Left lobe of liver (tissue), 2 donors: ENCODE data around the gene TP53AIP1. TPM values are rescaled to one million over a fixed set of nuclear protein-coding genes. Genes with fewer than 3 reads are reported as not detected.

ENCODE experiments used
- ATAC-seq: fragments of 200-7000 bp; cut with Tn5 transposase; one replicate; pipeline ENCODE4 v1.9.1; 2020; ENCODE audit warnings: mild to moderate bottlenecking, moderate library complexity
- DNase-seq: peaks from one replicate; pipeline ENCODE4 v3.0.0-alpha.2; 2020; ENCODE audit warnings: low spot score
- total RNA-seq: library from RNA; stranded (reverse); gene quantifications from one replicate; pipeline ENCODE4 v1.2.1, GENCODE V29; 2021
- donor health status: DM: no; HTN: no; CAD: no; lungs with moderate emphysema.
- donor health status: DM: no; HTN: yes; CAD: no.

The TP53AIP1 gene
- not detected for total RNA-seq

GRCh38 chr11:128942817-128943427 is at the start of gene TP53AIP1:
Gene TP53AIP1 (minus strand): TSS chr11:128942871. CDS start chr11:128937818, 5,053 bp downstream.
- DNase-seq (no peak), ATAC-seq (no peak)

- ATAC-seq: no peak
- DNase-seq: no peak
These were observed 45.7 kb upstream of the TP53AIP1 start for GRCh38 chr11:128988242-128988970.

GRCh38 chr11:128985880-128986279 is 43.2 kb upstream of the TP53AIP1 start:
- ATAC-seq: no peak
- no peak for DNase-seq

- ATAC-seq (no peak), DNase-seq (no peak)
These were observed 40.4 kb upstream of the TP53AIP1 start for GRCh38 chr11:128983023-128983422.

DNA sequence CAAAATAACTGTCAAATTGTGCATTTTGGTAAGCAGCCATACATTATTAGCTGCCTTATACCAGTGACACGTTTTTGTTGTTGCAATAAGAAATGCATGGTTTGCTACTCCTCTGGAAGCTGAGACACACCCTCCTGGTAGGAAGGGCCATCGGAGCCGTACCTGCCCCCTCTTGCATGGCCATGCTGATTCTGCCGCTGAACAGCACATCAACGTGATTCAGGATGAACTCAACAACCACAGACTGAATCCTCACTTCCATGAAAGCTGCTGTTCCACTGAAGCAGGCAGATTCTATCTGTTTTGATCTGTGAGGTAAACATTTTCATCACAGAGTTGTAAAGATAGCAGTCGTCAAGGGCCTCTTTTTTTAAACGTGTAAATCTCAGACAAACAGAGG is 38.6 kb upstream of the TP53AIP1 start:
- DNase-seq (no peak), ATAC-seq (no peak)

DNA sequence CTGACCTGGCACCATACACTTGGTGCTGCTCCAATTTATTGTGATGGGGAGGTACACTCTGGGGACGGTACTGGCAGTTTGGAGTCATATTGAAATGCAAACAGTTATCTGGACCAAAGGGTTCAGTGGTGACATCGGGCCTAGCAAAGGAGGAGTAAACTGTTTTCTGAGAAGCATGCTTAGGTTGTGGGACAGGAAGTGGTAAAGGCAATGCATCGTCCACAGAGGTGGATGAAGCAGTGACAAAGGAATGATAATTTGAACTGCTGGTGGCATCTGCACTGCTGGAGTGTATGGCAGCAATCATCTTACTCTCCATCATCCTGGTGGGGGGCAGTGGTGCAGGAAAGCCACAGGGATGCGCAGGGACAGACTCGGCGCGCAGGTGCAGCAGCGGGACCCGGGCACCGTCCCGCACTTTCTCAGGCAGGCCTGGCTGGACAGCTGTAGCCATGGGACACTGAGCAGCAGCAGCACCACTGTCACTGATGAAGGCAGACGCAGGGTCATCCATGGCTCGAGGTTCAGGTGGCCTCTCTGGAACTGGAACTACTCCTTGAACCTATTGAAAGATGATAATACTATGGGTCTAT is 28.0 kb upstream of the TP53AIP1 start:
- DNase-seq: no peak
- no peak for ATAC-seq

DNA sequence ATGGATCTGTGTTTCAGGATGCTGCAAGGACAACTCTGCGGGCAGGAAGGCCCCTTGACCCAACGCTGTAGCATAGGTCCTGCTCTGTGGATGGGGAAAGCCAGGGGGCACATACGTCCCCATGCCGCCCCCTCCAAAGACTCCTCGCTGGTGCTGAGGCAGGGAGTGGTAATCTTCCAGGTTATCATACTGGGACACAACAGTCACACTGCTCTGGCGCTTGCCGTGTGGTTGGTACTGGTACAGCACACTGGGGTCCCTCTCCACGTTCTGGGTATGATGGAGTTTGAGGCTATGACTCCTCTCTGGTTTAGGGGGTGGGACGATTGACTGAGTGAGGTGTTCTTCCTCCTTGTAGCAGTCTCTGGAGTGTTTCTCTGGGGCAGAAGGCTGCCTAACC is 26.2 kb upstream of the TP53AIP1 start:
- DNase-seq (no peak), ATAC-seq (no peak)

DNA sequence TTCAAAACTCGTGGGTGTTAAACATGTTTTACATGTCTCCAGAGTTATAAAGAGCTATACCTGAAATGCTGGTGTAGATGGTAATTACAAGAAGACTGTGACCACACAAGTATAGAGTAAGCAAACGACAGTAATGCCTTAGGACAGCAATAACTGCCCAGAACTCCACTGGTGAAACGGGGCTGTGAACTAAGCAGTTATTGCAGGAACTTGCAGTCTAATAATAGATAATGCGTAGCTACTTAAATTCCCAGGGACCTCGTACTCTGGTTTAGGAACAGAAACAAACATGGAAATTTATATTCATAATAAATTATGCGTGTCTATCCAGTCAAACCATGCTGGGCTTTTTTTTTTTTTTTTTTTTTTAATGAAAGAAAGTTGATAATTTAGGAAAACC is 24.9 kb upstream of the TP53AIP1 start:
- no peak for ATAC-seq
- no peak for DNase-seq

GRCh38 chr11:128965485-128965884 is 22.8 kb upstream of the TP53AIP1 start:
- no peak for DNase-seq
- ATAC-seq: peak; percentile 21

- no peak for DNase-seq
- peak; percentile 29 for ATAC-seq
These were observed 21.8 kb upstream of the TP53AIP1 start for GRCh38 chr11:128964463-128964930.

- DNase-seq (no peak), ATAC-seq (no peak)
These were observed 21.2 kb upstream of the TP53AIP1 start for GRCh38 chr11:128963744-128964325.

- ATAC-seq (no peak), DNase-seq (no peak)
These were observed 20.2 kb upstream of the TP53AIP1 start for GRCh38 chr11:128962896-128963295.

DNA sequence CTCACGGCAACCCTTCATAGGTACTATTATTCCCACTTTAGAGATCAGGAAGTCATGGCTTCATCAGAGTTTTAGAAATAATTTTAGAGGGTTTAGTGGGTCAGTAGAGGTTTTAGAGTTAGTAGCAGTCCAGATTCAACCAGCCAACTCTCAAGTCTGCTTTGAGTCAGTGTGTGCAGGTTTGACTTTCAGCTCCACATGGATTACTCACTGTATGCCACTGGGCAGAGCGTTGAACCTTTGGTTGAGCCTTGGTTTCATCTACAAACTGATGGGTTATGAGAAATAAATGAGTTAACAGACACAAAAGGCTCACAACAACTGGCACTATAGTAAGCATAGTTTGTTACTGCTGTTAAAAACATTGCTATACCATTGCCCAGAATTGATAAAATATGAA is 19.0 kb upstream of the TP53AIP1 start:
- DNase-seq: no peak
- no peak for ATAC-seq

DNA sequence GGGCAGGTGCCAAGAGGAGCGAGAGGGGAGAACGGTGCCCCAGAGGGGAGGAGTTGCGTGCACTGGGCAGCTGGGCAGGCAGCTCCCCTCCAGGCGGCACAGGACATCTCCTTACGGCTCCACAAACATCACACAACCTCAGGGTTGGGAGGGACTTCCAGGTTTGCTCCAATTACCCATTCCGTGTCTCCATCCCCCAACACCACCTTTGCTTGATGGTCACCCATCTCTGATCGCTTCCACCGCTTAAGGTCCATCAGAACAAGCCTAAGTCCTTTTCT is 14.5 kb upstream of the TP53AIP1 start:
- no peak for DNase-seq
- peak; percentile 20 for ATAC-seq

DNA sequence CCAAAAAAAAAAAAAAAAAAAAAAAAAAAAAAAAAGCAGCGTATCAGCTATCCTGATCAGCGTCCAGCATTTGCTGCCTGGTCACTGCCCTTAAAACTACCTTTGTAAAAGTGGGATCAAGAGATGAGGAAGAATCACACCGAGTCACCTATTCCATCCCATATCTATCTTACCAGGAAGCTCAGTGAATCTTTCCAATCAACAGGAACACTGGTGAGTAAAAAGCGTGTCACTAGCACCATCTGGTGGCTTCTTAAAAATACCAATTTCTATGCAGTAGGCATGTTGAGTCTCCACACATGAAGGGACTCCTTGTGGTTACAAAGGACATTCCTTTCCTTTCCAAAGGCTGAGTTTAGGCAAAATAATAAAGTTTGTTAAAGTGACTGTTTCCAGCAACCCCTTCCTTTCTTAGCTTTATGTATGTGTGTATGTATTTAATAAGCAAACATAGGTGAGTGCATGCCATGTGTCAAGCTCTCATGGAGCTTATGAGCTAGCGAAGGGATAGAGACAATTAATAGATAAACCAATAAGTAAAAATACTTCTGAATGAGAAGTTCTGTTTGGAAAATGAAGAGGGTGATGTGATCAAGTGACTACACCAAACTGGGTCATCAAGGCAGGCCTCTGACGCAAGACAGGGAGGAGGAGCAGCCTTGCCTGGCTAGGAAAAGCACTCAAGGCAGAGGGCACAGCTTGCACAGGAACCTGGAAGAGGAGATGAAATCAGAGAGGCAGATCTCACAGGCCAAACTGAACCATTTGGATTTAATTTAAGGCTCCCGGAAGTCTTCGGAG is 13.9 kb upstream of the TP53AIP1 start:
- DNase-seq (no peak), ATAC-seq (peak; percentile 91)

DNA sequence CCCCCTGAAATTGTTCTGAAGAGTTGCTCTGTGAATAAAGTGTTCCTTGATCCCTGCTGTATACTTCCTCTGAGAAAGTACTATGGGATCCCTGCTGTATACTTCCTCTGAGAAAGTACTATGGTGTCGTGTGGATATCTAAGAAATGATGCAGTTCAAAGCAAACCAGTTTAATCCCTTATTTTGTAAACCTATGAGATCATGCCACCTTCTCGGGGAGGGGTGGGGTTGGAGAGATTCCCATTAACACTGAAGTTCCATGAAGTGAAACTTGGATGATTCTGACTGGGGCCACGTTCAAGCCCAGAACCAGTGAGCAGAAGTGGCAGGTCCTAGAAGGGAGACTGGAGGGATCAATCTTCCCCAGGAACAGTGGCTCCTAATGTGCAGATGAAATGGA is 13.0 kb upstream of the TP53AIP1 start:
- ATAC-seq (no peak), DNase-seq (no peak)

DNA sequence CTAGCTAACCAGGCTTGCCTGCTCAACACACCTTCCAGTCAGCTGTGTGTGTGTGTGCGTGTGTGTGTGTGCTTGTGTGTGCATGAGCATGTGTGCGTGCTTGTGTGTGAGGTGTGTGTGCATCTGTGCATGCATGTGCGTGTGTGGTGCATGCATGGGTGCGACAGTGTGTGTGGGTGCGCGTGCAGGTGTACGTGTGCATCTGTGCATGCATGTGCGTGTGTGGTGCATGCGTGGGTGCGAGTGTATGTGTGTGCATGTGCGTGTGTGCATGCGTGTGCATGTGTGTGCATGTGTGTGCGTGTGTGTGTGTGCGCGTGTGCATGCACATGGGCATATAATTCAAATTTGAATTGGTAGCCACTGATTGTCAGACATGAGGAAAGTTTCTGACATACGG is 10.5 kb upstream of the TP53AIP1 start:
- DNase-seq (no peak), ATAC-seq (no peak)

DNA sequence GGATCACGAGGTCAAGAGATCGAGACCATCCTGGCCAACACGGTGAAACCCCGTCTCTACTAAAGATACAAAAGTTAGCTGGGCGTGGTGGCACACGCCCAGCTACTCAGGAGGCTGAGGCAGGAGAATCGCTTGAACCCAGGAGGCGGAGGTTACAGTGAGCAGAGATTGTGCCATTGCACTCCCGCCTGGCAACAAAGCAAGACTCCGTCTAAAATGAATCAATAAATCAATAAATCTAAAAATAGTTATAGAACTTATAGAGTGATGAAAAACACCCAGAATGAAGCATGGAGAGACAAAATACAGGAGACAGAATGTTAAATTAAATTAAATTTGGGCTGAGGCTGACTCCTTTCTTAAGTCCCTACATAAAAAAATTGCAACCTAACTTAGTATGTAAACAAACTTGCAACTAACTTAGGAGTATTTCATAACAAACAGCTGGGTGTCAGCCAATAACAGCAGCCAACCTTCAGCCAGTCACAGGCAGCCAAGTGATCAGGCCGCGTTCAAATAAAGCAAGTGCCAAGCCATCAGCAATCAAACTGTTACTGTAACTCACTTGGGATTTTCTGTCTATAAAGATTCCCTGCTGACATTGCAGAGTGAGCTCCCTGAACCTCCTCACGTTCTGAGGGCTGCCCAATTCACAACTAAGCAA is 7.3 kb upstream of the TP53AIP1 start:
- ATAC-seq (peak; percentile 74), DNase-seq (peak; percentile 55)

- ATAC-seq (no peak), DNase-seq (no peak)
These were observed 5.9 kb upstream of the TP53AIP1 start for GRCh38 chr11:128948583-128948982.

DNA sequence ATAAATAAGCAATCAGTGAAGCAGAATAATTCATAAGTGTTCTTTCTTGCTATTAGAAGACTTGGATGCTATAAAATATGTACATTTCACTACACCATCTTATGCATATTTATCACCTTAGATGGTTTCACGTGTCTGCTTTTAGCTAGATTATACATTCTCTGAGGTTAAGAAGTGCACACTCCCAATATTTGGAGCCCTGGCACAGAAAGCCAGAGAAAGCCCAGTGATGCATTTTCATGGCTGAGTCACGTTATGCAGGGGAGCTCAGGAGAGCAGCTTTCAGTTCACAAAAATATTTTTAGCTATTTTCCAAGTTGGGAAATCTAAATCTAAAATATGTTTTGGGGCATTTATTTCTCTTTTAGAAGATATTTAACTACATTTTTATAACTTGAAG is 5.1 kb upstream of the TP53AIP1 start:
- ATAC-seq (no peak), DNase-seq (no peak)

GRCh38 chr11:128946648-128947047 is 4.0 kb upstream of the TP53AIP1 start:
- no peak for DNase-seq
- no peak for ATAC-seq
